Epithelial cell of esophagus (primary cell): ENCODE measurements around the gene IRS2.

Experiments
- DNase-seq: peaks from one replicate; pipeline ENCODE4 v3.0.0; 2010; ENCODE audit warnings: low read depth
- H3K4me3 ChIP-seq: 2 replicates; pipeline ENCODE4 v1.5.1; 2011; ENCODE audit warnings: mild to moderate bottlenecking, low read length, control low read depth
- TF ChIP-seq, protein P1 (sequence below): IDR thresholded peaks from 2 replicates; pipeline ENCODE4 v1.5.1; 2011; ENCODE audit warnings: low read depth, mild to moderate bottlenecking, low read length, control low read depth, inconsistent platforms; ENCODE audit not compliant: insufficient read depth; ENCODE audit errors: missing control alignments

The IRS2 gene

GRCh38 chr13:109779876-109780510 is 6.4 kb downstream of the IRS2 start:
- H3K4me3 ChIP-seq = peak overlapping the region; percentile 63
- no peak for DNase-seq
- TF ChIP-seq, protein P1, sequence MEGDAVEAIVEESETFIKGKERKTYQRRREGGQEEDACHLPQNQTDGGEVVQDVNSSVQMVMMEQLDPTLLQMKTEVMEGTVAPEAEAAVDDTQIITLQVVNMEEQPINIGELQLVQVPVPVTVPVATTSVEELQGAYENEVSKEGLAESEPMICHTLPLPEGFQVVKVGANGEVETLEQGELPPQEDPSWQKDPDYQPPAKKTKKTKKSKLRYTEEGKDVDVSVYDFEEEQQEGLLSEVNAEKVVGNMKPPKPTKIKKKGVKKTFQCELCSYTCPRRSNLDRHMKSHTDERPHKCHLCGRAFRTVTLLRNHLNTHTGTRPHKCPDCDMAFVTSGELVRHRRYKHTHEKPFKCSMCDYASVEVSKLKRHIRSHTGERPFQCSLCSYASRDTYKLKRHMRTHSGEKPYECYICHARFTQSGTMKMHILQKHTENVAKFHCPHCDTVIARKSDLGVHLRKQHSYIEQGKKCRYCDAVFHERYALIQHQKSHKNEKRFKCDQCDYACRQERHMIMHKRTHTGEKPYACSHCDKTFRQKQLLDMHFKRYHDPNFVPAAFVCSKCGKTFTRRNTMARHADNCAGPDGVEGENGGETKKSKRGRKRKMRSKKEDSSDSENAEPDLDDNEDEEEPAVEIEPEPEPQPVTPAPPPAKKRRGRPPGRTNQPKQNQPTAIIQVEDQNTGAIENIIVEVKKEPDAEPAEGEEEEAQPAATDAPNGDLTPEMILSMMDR = no peak

GRCh38 chr13:109779074-109779473 is 7.3 kb downstream of the IRS2 start:
- H3K4me3 ChIP-seq = peak overlapping the region; percentile 63
- DNase-seq = no peak

GRCh38 chr13:109778102-109778542 is 8.3 kb downstream of the IRS2 start:
- TF ChIP-seq, protein P1 = no peak
- DNase-seq = peak; percentile 83
- peak overlapping the region; percentile 1 for H3K4me3 ChIP-seq

More at GRCh38 chr13:109779074-109779473, 7.3 kb downstream of the IRS2 start:
- TF ChIP-seq, protein P1 = no peak

GRCh38 chr13:109776575-109776974 is 9.8 kb downstream of the IRS2 start:
- TF ChIP-seq, protein P1 = no peak
- no peak overlapping the region for H3K4me3 ChIP-seq
- DNase-seq = no peak

- DNase-seq = no peak
Measured at GRCh38 chr13:109773786-109774185, 12.6 kb downstream of the IRS2 start.

GRCh38 chr13:109773276-109773675 is 13.1 kb downstream of the IRS2 start:
- peak; percentile 80 for DNase-seq
- TF ChIP-seq, protein P1 = no peak
- no peak overlapping the region for H3K4me3 ChIP-seq

More at GRCh38 chr13:109773786-109774185, 12.6 kb downstream of the IRS2 start:
- TF ChIP-seq, protein P1 = no peak
- H3K4me3 ChIP-seq = no peak overlapping the region

DNA sequence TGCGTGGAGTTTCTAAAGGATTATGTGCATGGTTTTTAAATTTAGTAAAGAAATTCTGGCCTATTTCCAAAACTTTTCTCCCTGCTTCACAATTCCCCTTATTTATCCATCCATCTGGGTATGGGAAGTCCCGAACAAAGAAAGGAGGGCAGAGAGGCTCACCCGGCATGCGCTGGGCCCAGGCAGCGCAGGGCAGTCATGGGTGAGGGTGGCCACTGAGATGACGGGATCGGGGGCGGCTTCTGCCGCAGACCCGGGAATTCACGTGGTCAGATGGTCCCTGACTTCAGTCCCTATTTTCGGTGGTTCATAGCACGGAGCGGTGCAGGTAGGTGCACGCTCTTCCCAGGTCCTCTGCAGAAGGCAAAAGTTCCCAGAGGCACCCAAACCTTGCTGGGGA is 14.5 kb downstream of the IRS2 start:
- no peak overlapping the region for H3K4me3 ChIP-seq
- no peak for DNase-seq
- TF ChIP-seq, protein P1 = no peak
